Measurements from ENCODE around the gene TMEM86A.

Gene TMEM86A

GRCh38 chr11:18692941-18693760, 5.4 kb upstream of the TMEM86A start:
- Histone ChIP-seq H3K27me3 (ENCODE audit: insufficient read depth, low read depth) (no peaks in the 10 kb centered on the region), H4K20me1 (ENCODE audit: insufficient read depth) (no peaks in the 10 kb centered on the region), H3K4me3 (IDR thresholded peaks at IDR 0.05; ENCODE audit: insufficient read depth, low read depth, low read length) (no peak overlapping the region), H3K4me2 (no peak overlapping the region), H3K9ac (no peak overlapping the region), H2AFZ (ENCODE audit: low read depth) (no peak overlapping the region), H3K4me1 (ENCODE audit: low read depth, poor library complexity, severe bottlenecking) (peaks cover 23% of the 10 kb centered on the region), H3K36me3 (ENCODE audit: insufficient read depth) (no peaks in the 10 kb centered on the region), H3K79me2 (ENCODE audit: insufficient read depth, low read depth) (no peaks in the 10 kb centered on the region), H3K27ac (no peak overlapping the region)
- TF ChIP-seq CTCF (conservative IDR thresholded peaks at IDR 0.05; ENCODE audit: low read depth, low read length) = no peak

GRCh38 chr11:18696638-18697225, 1.8 kb upstream of the TMEM86A start:
- no peaks in the 10 kb centered on the region for H3K36me3 ChIP-seq (ENCODE audit: insufficient read depth)
- H3K4me1 ChIP-seq (ENCODE audit: low read depth, poor library complexity, severe bottlenecking) = peaks cover 32% of the 10 kb centered on the region
- no peak for TF ChIP-seq CTCF (conservative IDR thresholded peaks at IDR 0.05; ENCODE audit: low read depth, low read length)
- H3K27me3 ChIP-seq (ENCODE audit: insufficient read depth, low read depth) = no peaks in the 10 kb centered on the region
- H3K9ac ChIP-seq = no peak overlapping the region
- no peak overlapping the region for H2AFZ ChIP-seq (ENCODE audit: low read depth)
- H3K27ac ChIP-seq = no peak overlapping the region
- H3K79me2 ChIP-seq (ENCODE audit: insufficient read depth, low read depth) = no peaks in the 10 kb centered on the region
- H4K20me1 ChIP-seq (ENCODE audit: insufficient read depth) = no peaks in the 10 kb centered on the region
- H3K4me2 ChIP-seq = no peak overlapping the region
- no peak overlapping the region for H3K4me3 ChIP-seq (IDR thresholded peaks at IDR 0.05; ENCODE audit: insufficient read depth, low read depth, low read length)

- H3K4me2 ChIP-seq = no peak overlapping the region; the same call in 1 of the 2 replicates
- H3K9ac ChIP-seq = no peak overlapping the region
These were observed 1.0 kb upstream of the TMEM86A start for GRCh38 chr11:18697576-18697975.

GRCh38 chr11:18699269-18699596, 654 bp downstream of the TMEM86A start:
- Histone ChIP-seq H3K36me3 (ENCODE audit: insufficient read depth) (no peaks in the 10 kb centered on the region), H3K27me3 (ENCODE audit: insufficient read depth, low read depth) (no peaks in the 10 kb centered on the region), H3K4me2 (peak overlapping the region; percentile 88), H3K4me1 (ENCODE audit: low read depth, poor library complexity, severe bottlenecking) (peaks cover 18% of the 10 kb centered on the region), H2AFZ (ENCODE audit: low read depth) (peak overlapping the region; percentile 90), H3K9ac (peak overlapping the region; percentile 23; the same call in 1 of the 2 replicates), H3K79me2 (ENCODE audit: insufficient read depth, low read depth) (no peaks in the 10 kb centered on the region), H3K4me3 (IDR thresholded peaks at IDR 0.05; ENCODE audit: insufficient read depth, low read depth, low read length) (no peak overlapping the region), H4K20me1 (ENCODE audit: insufficient read depth) (no peaks in the 10 kb centered on the region), H3K27ac (no peak overlapping the region)
- TF ChIP-seq CTCF (conservative IDR thresholded peaks at IDR 0.05; ENCODE audit: low read depth, low read length) = no peak

More at GRCh38 chr11:18697576-18697975, 1.0 kb upstream of the TMEM86A start:
- H2AFZ ChIP-seq (ENCODE audit: low read depth) = peak overlapping the region; percentile 90; the same call in 1 of the 2 replicates
- no peak for TF ChIP-seq CTCF (conservative IDR thresholded peaks at IDR 0.05; ENCODE audit: low read depth, low read length)
- H3K27me3 ChIP-seq (ENCODE audit: insufficient read depth, low read depth) = no peaks in the 10 kb centered on the region
- H3K79me2 ChIP-seq (ENCODE audit: insufficient read depth, low read depth) = no peaks in the 10 kb centered on the region
- no peak overlapping the region for H3K4me3 ChIP-seq (IDR thresholded peaks at IDR 0.05; ENCODE audit: insufficient read depth, low read depth, low read length)
- no peaks in the 10 kb centered on the region for H4K20me1 ChIP-seq (ENCODE audit: insufficient read depth)
- H3K4me1 ChIP-seq (ENCODE audit: low read depth, poor library complexity, severe bottlenecking) = peaks cover 29% of the 10 kb centered on the region
- no peaks in the 10 kb centered on the region for H3K36me3 ChIP-seq (ENCODE audit: insufficient read depth)
- H3K27ac ChIP-seq = no peak overlapping the region
